PC-3 (cell line): Measurements from ENCODE around the gene PSME2.

ENCODE experiments used
- CTCF ChIP-seq: fragments of 300-600 bp; sonication (generic); conservative IDR thresholded peaks from 2 replicates; pipeline ENCODE4 v1.5.1; 2017; ENCODE audit warnings: antibody characterized with exemption, low read depth, mild to moderate bottlenecking, low read length
- EZH2 ChIP-seq: fragments of 300-600 bp; sonication (generic); IDR thresholded peaks from one replicate; pipeline ENCODE4 v1.6.1; 2017; ENCODE audit warnings: antibody characterized with exemption, mild to moderate bottlenecking, low read length; ENCODE audit not compliant: unreplicated experiment

GRCh38 chr14:24145690-24146452 lies 539 bp downstream of the PSME2 start:
- no peak for TF ChIP-seq CTCF
- no peak for TF ChIP-seq EZH2
